ENCODE measurements around the gene BRWD1. TPM values are rescaled to one million over a fixed set of nuclear protein-coding genes. Genes with fewer than 3 reads are reported as not detected.

Gene BRWD1
- polyA plus RNA-seq, 1 donor from 2014 or later, result 38.9 TPM

DNA sequence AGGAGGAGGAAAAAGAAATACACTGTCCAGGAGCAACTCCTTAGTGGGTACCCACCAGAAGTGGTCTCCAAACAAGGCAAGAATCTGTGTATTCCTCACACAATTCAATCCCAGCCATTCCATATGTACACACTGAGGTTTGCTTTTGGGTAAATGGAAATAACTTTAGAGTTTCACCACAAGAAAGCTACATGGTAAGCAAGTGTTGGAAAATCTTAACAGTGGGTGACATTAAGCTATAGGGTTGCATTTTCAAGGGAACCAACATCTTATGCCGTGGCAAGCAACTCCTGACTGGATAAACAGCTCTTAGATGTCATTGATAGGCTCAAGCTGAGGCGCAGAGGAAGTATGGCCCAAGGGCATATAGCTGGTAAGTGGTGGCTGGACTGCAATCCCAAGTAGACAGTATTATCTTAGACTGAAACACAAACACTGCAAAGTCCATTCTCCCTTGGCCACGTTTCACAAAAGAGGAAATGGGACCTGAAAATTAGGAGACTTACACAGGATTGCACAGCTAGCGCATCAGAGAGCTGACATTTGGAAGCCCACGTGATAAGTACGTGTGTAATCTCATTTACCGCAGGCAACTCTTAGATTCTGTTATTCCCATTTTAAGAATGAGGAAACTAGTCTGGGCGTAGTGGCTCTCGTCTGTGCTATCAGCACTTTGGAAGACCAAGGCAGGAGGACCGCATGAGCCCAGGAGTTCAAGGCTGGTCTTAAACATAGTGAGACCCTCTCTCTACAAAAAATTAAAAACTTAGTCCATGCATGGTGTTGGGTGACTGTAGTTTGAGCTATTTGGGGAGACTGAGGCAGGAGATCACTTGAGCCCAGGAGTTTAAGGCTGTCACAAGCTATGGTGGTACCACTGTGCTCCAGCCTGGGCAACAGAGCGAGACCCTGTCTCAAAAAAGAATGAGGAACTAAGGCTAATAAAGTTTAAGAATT lies 4.0 kb upstream of the BRWD1 start:
- Mint-ChIP-seq H3K27me3 (no peaks in the 10 kb centered on the region), H3K36me3 (no peaks in the 10 kb centered on the region), H3K9me3 (no peaks in the 10 kb centered on the region), H3K4me1 (peaks cover 34 to 44% (median 37%) of the 10 kb centered on the region in 3 donors), H3K4me3 (peak overlapping the region; percentile 6 to 81 (median 76)), H3K27ac (peak overlapping the region; percentile 30 to 92 (median 88))

DNA sequence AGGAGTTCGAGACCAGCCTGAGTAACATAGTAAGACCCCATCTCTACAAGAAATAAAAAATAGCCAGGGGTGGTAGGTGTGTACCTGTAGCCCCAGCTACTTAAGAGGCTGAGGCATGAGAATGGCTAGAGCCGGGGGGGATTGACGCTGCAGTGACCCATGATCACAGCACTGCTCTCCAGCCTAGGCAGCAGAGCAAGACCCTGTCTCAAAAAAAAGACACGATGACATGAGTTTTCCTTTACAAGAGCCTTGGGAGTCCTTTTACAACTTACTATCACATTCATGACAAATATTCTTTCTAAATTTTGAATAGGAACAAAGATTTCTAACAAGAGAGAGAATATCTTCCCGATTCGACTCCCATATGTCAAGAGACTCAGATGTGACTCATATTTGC lies 3.3 kb upstream of the BRWD1 start:
- Mint-ChIP-seq H3K4me1 (peaks cover 40 to 50% (median 44%) of the 10 kb centered on the region in 3 donors), H3K36me3 (peaks cover 5% of the 10 kb centered on the region), H3K27me3 (no peaks in the 10 kb centered on the region), H3K27ac (peak overlapping the region in 2 of 3 donors; percentile 88 to 92), H3K4me3 (peak overlapping the region in 2 of 4 donors; percentile 6 to 74), H3K9me3 (no peaks in the 10 kb centered on the region)

DNA sequence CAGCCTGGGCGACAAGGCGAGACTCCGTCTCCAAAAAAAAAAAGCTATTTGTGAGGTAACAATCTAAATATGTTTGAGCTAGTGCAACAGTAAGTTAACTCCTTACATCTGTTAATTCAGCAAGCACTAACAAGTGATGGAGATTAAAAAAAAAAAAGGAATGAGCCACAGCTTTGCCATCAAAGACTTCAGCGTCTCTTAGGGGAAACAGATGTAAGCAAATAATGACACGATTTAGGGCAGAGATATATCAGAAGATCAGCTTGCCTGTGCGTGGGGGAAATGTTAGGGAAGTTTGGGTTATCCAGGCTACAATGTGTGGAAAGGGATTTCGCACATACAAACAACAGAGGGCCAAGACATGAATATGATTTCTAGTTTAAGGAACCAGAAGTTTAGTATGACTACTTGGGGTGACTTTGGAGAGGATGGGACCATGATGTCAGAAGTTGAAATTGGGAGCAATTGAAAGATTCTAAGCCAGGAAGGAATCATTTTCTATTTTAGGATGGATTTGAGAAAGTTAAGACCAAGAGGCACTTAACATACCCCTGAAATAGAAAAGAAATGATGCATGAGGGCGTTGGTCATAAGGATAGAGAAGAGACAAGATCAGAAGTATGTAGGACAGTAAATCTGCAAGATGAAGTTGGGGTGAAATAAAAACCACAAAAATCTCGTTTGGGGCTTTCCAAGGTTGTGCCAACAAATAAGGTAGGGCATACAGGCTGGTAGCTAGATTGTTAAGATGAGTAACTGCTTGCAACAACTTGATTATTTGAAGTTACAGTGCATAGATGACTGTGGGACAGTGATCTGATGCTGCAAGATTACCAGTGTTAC lies 2.4 kb upstream of the BRWD1 start:
- H3K4me3 Mint-ChIP-seq, result peak overlapping the region; percentile 15 to 74 (median 39)
- no peaks in the 10 kb centered on the region for H3K27me3 Mint-ChIP-seq
- H3K4me1 Mint-ChIP-seq, result peaks cover 44 to 53% (median 50%) of the 10 kb centered on the region in 3 donors
- no peaks in the 10 kb centered on the region for H3K9me3 Mint-ChIP-seq
- peak overlapping the region; percentile 1 to 92 (median 88) for H3K27ac Mint-ChIP-seq
- H3K36me3 Mint-ChIP-seq, result peaks cover 5% of the 10 kb centered on the region

DNA sequence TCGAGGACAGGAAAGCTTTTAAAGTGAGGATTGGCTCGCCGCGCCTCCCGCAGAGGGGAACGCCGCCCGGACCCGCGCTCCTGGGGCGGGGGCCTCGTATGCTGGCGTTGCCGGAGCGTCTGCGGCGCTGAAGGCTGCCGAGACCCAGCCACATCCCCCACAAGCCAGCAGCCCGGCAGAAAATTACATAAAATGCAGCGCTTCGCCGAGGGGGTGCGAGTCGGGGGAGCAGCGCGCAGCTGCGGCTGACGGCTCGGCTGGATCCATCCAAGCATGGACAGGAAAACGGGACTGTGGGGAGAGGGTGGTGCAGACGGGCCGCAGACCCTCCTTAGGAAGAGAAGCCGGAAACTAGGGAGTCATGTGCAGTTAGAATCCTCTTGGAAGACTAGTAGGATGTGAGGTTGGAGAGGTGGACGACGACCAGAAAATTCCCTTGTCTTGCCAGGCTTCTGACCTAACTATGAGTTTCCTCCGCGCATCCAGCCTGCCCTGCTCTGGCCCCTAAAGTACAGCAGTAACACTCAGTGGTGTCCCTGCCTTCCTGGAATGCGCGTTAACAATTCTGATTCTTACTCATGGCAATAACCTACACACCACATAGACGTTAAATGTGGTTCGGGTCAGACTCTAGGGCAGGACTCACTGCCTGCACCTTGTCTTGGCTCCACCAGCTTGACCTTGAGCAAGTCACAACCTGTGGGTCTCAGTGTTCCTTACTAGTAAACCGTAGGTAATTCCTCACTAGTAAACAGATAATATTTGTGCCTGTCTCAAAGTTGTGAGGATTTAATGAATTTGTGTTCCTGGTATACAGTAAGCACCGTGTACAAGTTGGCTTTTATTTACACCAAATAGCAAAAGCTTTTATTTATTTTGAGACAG lies 953 bp upstream of the BRWD1 start:
- H3K27me3 Mint-ChIP-seq, result no peaks in the 10 kb centered on the region
- H3K4me1 Mint-ChIP-seq, result peaks cover 49 to 56% (median 53%) of the 10 kb centered on the region in 3 donors

DNA sequence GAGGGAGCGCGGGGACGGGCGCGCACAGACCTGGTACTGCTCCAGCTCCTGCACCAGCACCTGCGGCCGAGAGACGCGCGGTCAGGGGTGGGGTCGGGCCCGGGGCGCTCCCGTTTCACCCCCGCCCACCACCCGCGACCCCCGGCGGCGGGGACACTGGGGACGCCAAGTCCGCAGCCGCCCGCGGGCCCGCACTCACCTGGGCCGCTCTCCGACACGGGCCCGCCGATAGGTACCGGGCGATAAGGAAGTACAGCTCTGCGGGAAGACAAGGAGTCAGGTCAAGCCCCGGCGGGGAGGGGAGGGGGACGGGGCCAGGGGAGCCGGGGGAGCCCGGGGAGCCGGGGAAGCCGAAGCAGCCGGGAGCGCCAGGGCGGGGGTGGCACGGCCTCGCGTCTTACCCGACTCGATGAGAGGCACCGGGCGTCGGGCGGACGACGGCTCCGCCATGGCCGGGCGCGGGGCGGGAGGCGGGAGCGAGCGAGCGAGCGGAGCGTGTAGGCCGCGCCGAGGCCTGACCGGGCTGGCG lies 326 bp downstream of the BRWD1 start:
- H3K36me3 Mint-ChIP-seq, result peaks cover 5% of the 10 kb centered on the region
- H3K27ac Mint-ChIP-seq, result peak overlapping the region; percentile 96 to 99 (median 98)
- peak overlapping the region; percentile 88 to 97 (median 94) for H3K4me3 Mint-ChIP-seq
- H3K4me1 Mint-ChIP-seq, result peaks cover 44 to 51% (median 49%) of the 10 kb centered on the region in 3 donors
- H3K9me3 Mint-ChIP-seq, result no peaks in the 10 kb centered on the region
- H3K27me3 Mint-ChIP-seq, result no peaks in the 10 kb centered on the region

More for the DNA sequence above, 953 bp upstream of the BRWD1 start:
- Mint-ChIP-seq H3K4me3 (peak overlapping the region; percentile 88 to 97 (median 94)), H3K9me3 (no peaks in the 10 kb centered on the region), H3K36me3 (peaks cover 5% of the 10 kb centered on the region), H3K27ac (peak overlapping the region; percentile 91 to 98 (median 95))

DNA sequence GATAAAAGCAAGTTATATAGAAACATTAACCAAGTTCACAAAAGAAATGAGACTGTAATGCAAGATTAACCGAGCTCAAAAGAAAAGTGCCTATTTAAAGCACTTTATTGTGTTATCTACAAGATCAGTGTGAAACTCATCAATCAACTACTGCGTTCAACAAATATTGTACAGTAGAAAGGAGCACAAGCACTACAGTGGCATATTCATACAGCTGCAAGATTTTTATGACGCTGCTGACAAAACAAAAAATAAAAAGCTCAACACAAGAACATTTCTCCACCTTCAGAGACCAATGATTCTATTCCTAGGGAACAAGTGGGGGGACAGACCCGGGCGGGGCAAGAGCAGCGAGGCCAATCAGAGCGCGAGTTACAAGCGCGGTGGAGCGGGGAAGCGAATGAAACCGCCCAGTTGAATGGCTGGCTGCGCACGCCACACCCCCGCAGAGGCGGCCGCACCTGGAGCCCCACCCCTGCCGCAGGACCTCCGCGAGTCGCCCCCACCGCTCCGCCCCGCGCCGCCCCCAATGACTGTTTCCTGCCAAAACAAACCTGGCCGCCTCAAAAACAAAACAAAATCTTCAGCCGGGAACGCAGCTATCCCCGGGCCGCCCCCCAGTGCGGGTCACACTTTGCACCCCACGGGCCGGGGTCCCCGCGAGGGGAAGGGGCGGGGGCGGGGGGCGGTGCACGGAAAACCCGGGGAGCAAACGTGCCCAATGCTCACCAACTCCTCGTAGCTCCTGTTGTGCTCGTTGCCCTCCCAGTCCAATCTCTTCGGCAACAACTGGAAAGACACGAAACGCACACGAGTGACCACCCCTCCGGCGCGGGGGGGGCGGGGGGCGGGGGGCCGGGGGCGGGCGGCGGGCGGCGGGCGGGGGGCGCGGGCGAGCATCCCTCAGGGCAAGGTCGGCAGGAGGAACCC lies 1.1 kb downstream of the BRWD1 start:
- H3K36me3 Mint-ChIP-seq, result peaks cover 5% of the 10 kb centered on the region
- peak overlapping the region; percentile 88 to 97 (median 94) for H3K4me3 Mint-ChIP-seq
- H3K27ac Mint-ChIP-seq, result peak overlapping the region; percentile 90 to 99 (median 96)
- H3K9me3 Mint-ChIP-seq, result no peaks in the 10 kb centered on the region
- peaks cover 36 to 49% (median 44%) of the 10 kb centered on the region in 3 donors for H3K4me1 Mint-ChIP-seq
- H3K27me3 Mint-ChIP-seq, result no peaks in the 10 kb centered on the region

DNA sequence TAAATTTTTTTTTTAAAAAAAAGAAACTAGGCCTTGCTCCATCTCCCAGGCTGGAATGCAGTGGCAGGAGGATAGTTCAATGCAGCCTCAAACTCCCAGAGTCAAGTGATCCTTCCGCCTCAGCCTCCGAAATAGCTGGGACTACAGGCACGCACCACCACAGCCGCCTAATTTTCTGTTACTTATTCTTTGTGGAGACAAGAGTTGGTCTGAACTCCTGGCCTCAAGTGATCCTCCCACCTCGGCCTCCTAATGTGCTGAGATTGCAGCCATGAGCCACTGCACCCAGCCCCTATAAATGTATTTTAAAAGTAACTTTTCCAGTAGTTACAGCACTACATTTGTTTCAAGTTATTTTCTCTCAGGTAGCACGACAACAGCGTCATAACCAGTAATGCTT lies 2.3 kb downstream of the BRWD1 start:
- H3K4me1 Mint-ChIP-seq, result peaks cover 30 to 41% (median 34%) of the 10 kb centered on the region in 3 donors
- no peaks in the 10 kb centered on the region for H3K27me3 Mint-ChIP-seq
- H3K9me3 Mint-ChIP-seq, result no peaks in the 10 kb centered on the region
- H3K4me3 Mint-ChIP-seq, result peak overlapping the region in 1 of 4 donors; percentile 77
- H3K36me3 Mint-ChIP-seq, result peaks cover 5% of the 10 kb centered on the region
- peak overlapping the region in 1 of 3 donors; percentile 96 for H3K27ac Mint-ChIP-seq

DNA sequence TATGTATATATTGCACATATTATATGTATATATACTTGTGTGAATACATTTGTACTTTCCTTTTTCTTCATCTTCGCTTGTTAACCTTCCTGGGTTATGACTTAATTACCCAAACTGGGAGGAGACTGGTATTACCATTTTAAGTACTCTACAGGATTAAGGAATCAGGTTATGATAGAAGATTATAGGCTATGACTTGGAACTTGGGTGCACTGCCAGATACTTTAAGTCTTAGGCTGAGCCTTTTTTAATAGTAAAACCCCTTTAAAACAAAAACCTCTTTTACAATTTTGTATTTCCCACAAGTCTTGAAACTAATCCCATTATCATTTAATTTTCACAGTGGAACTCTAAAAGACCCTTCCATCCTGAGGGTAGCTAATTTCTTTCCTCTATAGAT lies 6.0 kb downstream of the BRWD1 start:
- Mint-ChIP-seq H3K27me3 (no peaks in the 10 kb centered on the region), H3K4me3 (no peak overlapping the region), H3K9me3 (no peaks in the 10 kb centered on the region), H3K4me1 (peaks cover 18 to 34% (median 21%) of the 10 kb centered on the region in 3 donors), H3K27ac (peak overlapping the region in 2 of 3 donors; percentile 43 to 44), H3K36me3 (peaks cover 7% of the 10 kb centered on the region)

DNA sequence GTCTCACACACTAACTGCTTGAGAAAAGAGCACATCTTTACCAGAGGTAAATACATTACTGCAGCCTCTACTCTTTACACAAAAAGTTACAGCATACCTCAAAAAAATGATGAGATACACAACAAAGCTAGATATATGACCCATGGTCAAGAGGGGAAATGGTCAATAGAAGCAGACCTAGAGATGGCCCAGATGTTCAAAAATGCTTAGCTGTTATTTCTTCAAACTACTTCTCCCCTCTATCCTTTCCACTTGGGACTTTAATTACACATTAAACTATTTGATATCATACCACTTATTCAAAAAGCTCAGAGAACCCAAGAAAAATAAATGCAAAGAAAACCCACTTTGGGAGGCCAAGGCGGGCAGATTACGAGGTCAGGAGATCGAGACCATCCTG lies 12.8 kb downstream of the BRWD1 start:
- Mint-ChIP-seq H3K36me3 (peaks cover 18% of the 10 kb centered on the region), H3K27ac (peak overlapping the region in 2 of 3 donors; percentile 16 to 50), H3K4me1 (peaks cover 5 to 22% (median 20%) of the 10 kb centered on the region in 3 donors), H3K9me3 (peaks cover 0 to 8% (median 2%) of the 10 kb centered on the region in 3 donors), H3K4me3 (peak overlapping the region in 1 of 4 donors; percentile 39), H3K27me3 (no peaks in the 10 kb centered on the region)

DNA sequence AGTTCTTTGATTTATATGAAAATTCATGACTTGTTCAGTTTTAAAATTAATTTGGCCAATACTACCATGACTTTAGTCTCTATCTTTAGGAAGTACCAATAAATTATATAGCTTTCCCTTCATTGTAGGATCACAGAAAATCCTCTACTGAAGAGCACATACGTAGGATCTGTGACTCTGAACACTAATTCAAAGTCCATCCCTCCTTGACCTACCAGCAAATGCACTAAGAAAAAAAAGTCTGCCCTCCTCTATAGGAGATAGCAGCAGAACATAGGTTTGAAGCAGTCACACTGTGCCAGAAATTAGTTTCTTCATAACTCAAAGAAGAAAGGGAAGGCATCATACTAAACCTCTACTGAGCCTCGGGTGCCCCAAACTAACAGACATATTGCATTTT lies 16.5 kb downstream of the BRWD1 start:
- Mint-ChIP-seq H3K36me3 (peaks cover 21% of the 10 kb centered on the region), H3K9me3 (peaks cover 0 to 8% (median 2%) of the 10 kb centered on the region in 3 donors), H3K4me1 (peaks cover 5 to 20% (median 15%) of the 10 kb centered on the region in 3 donors), H3K27ac (no peak overlapping the region), H3K27me3 (no peaks in the 10 kb centered on the region), H3K4me3 (no peak overlapping the region)

DNA sequence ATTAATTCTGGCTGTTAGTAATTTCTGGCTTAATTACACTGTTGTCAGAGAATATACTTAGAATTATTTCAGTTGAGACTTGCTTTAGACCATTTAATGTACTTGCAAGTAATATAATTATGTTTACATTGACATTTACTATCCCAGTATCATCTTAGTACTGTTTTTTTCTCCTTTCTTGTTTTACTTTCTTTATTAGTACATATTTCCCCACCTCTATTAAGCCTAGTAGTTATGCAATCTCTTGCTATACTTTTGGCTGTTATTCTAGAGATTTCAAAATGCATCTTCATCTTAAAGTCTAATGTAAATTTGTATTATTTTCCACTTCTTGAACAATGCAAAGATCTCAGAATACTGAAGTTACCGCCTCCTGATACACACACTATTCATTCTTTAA lies 24.4 kb downstream of the BRWD1 start:
- no peaks in the 10 kb centered on the region for H3K27me3 Mint-ChIP-seq
- H3K36me3 Mint-ChIP-seq, result peaks cover 20% of the 10 kb centered on the region
- peaks cover 0 to 8% (median 7%) of the 10 kb centered on the region in 3 donors for H3K4me1 Mint-ChIP-seq
- no peaks in the 10 kb centered on the region for H3K9me3 Mint-ChIP-seq
- H3K27ac Mint-ChIP-seq, result no peak overlapping the region
- no peak overlapping the region for H3K4me3 Mint-ChIP-seq

DNA sequence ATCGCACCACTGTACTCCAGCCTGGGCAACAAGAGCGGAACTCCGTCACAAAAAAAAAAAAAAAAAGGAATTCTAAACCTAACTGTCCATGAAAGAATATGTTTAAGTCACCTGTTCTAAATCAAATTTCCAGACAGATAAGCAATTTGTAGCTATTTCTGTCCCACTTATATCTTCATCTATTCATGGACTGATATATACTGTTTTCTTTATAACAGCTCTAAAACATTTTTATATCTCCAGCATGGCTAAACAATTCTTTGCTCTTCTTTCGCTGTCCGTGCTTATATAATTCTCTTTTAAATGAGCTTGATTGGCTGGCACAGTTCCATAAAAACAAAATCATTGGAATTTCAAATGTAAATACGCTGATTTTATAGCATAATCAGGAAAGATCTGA lies 30.5 kb downstream of the BRWD1 start:
- Mint-ChIP-seq H3K36me3 (peaks cover 6% of the 10 kb centered on the region), H3K9me3 (no peaks in the 10 kb centered on the region), H3K4me3 (no peak overlapping the region), H3K27ac (no peak overlapping the region), H3K27me3 (no peaks in the 10 kb centered on the region), H3K4me1 (peaks cover 4 to 8% (median 6%) of the 10 kb centered on the region in 3 donors)

DNA sequence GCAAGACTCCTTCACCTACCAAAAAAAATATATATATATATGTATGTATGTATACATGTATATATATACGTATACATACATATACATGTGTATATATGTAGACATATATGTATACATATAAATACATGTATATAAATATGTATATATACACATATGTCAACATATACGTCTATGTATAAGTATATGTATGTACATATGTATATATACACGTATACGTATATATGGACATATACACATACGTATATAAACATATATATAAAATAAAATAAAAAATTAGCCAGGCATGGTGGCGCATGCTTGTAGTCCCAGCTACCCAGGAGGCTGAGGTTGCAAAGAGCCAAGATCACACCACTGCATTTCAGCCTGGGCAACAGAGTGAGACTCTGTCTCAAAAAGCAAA lies 31.6 kb downstream of the BRWD1 start:
- Mint-ChIP-seq H3K9me3 (no peaks in the 10 kb centered on the region), H3K27me3 (no peaks in the 10 kb centered on the region), H3K4me3 (no peak overlapping the region), H3K27ac (no peak overlapping the region), H3K36me3 (peaks cover 6% of the 10 kb centered on the region), H3K4me1 (peaks cover 4 to 7% (median 4%) of the 10 kb centered on the region in 3 donors)
